GM20431 (cell line): ENCODE data around the gene LRRC58.
"Not testable (repeated sequence)": the region's sequence is repeated elsewhere in the genome, so short reads cannot be mapped to it uniquely, and the experiment has no call there.

ENCODE experiments used
- in situ Hi-C: fragments of 300-500 bp; cut with MseI, MboI; formaldehyde crosslinking; loops from one replicate; pipeline ENCODE4 v1.15.0; 2020; ENCODE audit warnings: low sequenced_read_pairs; ENCODE audit not compliant: unreplicated experiment

Gene LRRC58

DNA sequence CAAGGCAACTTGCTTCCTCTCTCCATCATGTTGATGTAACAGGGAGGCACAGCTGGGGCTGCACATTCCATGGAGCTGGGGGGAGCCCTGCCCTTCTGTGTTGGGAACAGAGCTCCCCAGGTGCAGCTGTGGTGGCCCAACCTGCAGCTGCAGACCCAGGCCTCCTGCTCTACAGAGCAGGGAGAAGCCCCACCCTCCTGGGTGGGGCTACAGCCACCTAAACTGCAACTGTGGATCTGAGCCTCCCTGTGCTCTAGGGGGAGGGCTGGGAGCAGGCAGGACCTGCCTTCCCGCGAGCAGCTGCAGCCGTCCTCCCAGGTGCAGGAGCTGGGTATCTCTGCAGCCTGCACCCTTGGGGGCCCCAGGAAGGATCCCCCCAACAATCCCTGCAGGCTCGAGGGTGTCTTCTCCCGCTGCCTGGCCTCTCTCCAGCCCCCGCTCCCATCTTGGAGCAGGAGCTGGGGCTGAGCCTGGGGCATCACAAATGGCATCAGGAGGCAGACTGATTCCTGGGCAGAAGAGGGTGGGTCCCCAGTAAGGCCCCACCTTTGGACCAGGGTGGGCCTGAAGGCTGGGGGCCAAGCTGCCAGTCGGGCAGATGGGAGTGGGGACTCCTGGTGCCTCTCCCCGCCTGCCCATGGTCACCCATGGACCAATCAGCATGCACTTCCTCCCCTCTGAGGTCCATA lies 7.4 kb downstream of the LRRC58 start:
- in situ Hi-C loops = no loop called here

DNA sequence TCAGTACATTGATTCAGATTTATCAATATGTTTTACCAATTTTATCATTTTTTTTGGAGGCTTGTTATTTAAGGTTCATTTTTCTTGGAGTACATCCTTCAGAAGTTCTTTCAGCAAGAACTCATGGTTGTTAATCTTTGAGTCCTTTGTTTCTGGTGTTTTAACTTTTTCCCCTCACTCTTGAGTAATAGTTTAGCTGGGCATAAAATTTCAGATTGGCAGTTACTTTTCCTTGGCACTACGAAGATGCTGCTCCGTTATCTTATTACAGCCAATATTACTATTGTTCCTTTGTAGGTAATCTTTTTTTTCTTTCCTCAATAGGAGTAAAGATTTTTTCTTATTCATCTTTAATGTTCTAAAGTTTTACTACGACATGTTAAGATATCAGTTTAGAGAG lies 9.8 kb downstream of the LRRC58 start:
- in situ Hi-C loops = no loop called here

DNA sequence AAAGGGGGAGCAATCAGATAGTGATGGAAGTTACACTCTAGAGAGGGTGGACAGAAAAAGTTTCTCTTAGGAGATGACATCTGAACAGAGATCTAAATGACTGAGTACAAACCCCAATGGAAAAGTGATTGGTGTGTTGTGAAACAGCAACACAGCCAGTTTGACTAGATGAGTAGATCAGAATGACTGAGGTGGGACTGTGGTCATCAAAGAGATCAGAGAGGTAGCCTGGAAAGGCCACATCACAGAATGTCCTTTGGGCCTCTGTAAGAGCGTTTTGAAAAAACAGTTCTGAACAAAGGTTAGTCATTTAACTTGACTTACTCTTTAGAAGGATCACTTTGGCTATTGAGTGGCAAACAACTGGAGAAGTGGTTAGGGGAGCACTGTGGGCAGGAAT lies 10.6 kb downstream of the LRRC58 start:
- in situ Hi-C loops = no loop called here

DNA sequence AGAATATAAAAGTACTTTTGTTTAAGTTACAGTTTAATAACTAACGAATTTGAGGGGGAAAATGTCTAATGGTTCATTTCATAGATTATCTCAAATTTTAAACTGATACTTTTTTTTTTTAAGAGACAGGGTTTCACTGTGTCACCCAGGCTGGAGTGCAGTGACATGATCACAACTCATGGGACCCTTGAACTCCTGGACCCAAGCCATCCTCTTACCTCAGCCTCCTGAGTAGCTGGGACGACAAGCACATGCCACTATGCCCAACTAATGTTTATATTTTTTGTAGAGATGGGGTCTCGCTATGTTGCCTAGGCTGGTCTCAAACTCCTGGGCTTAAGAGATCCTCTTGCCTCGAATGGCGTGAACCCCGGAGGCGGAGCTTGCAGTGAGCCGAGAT lies 16.5 kb downstream of the LRRC58 start:
- in situ Hi-C loops = no loop called here

DNA sequence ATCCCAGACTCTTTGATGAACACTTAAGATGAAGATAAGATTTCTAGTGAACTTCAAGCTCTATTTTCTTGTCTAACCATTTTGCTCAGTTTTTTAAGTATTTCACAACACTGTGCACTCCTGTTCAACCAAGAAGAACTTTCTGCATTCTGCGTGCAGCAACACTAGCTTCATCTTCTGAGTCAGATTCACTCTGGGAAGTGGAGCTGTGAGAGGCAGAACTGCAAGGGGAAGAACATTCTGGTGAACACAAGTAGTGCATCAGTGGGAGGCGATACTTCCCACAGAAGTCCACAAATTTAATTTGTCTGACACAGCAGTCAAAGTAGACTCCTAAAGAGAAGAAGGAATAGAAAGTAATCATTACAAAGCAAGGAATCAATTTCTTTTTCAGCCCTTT lies 18.1 kb downstream of the LRRC58 start:
- in situ Hi-C loops = no loop called here

DNA sequence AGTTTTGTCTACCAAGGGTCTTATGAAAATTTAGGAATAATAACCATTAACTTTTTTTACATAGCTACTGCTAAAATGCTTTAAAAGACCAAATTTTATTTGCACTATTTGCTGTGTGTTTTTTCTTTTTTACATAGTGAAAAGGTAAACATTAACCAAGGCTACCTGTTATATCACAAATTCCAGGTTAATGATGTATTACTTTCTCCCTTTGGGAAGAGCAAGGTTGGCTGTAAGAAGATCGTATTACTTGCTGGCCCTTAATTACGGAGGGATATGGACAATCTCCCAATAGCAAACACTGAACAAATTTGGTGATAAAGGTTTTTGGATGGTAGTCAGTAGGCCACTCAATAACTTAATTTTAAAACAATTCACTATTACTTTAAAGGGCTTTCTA lies 22.4 kb downstream of the LRRC58 start:
- in situ Hi-C loops = no loop called here

DNA sequence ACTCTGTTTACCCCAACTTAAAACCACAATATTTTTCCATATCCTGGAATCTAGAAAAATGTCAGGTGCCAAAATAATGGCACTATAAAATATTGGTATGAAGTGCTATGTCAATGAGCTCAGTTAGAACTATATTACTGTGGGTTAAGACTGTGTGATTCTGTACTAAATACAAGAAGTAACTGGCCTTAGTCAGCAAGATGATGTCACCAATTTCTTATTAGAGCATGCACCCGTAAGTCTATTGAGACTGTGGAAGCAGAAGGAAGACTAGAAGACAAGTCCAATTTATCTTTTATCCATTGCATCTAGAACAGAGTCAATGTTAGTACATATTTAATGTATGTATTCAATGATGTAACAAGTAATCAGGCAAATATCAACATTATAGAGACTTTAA lies 25.0 kb downstream of the LRRC58 start:
- in situ Hi-C loops = no loop called here

DNA sequence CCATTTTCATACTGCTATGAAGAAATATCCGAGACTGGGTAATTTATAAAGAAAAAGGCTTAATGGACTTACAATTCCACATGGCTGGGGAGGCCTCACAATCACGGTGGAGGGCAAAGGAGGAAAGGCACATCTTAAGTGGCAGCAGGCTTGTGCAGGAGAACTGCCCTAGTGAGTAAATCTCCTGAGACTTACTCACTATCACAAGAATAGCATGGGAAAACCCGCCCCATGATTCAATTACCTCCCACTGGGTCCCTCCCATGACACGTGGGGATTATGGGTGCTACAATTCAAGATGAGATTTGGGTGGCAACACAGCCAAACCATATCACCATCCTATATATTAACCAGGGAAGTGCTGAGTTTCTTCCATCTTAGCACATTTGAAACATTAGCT lies 25.4 kb downstream of the LRRC58 start:
- in situ Hi-C loops = not testable (repeated sequence)

DNA sequence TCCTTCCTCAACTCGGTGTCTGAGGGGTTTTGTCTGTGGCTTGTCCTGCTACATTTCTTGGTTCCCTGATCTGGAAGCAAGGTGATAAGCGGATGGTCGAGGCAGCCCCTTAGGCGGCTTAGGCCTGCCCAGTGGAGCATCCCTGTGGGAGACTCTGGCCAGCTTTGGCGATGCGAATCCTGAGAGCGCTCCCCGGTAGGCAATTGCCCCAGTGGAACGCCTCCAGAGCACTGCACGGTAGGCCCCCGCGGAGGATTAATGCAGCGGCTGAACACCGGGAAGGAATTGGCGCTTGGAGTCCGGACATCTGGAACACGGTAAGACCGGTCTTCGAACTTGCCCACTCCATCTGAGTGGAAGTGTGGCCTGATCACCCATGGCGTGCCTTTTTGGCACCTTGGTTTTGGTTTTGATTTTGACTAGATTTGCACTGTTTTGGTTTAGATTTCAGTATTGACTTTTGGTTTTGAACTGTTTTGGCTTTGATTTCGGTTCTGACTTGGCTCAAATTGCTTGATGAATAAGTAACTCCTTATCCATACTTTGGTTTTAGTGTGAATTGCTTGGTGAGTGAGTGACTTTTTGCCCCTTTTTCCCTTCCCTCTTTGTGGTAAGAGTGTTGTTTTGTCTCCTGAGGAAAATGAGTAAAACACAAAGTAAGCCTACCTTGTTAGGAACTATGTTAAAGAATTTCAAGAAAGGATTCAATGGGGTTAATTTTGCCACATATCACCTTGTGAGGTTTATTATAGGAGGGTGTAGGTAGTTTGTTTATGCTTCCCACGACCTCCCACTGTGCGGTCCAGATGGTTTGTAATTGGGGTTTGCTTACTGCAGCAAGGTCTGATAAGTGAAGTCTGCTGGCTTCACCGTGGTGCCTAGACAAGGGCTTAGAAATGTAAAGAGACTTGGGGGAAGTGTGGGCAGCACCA lies 37.0 kb downstream of the LRRC58 start:
- in situ Hi-C loops = no loop called here

DNA sequence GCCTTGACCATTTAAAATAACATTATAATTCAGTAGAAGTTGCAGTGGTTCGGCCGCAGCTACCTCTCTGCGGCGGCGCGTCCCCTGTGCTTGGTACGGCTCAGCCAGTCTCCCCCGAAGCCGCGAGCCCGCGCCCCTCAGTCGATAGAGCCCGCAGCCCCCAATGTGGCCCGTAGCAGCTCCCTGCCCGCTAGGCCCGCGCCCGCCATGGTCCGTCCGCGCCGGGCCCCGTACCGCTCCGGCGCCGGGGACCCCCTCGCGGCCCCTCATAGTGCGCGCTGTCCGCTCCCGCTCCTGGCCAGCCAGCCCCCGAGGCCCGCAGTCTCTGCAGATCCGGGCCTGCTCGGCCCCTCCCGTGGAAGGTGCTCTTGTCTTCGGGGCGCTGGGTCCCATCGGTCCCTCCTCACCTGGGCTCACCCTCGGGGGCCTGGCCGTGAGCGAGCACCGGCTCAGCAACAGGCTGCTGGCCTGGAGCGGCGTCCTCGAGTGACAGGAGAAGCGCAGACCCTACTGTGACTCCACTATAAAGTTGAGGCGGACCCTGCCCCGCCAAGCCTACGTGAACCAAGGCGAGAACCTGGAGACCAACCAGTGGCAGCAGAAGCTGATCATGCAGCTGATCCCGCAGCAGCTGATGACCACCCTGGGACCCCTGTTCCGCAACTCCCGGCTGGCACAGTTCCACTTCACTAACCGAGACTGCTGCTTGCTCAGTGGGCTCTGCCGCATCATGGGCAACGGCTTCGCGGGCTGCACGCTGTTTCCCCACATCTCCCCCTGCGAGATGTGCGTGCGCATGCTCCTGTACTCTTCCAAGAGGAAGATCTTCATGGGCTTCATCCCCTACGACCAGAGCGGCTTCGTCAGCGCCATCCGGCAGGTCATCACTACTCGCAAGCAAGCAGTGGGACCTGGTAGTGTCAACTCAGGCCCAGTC lies 42.4 kb downstream of the LRRC58 start:
- in situ Hi-C loops = no loop called here

DNA sequence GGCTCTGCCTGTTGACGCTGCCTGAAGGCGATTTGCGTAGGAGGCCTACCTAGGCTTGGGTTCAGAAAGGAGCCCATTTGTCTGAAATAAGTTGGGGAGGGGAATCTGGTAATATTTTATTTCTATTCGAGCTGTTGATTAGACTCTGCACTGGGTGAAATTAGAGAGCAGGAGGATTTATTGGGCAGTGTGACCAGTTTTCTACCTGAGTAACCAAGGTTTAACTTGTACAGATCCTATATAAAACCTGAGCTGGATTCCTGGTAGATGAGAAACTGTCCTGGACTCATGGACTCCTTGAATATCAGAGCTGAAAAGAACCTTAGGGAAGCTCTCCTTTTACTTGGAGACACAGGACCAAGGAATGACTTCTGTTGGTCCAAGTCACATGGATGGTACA lies 44.5 kb downstream of the LRRC58 start:
- in situ Hi-C loops = no loop called here

DNA sequence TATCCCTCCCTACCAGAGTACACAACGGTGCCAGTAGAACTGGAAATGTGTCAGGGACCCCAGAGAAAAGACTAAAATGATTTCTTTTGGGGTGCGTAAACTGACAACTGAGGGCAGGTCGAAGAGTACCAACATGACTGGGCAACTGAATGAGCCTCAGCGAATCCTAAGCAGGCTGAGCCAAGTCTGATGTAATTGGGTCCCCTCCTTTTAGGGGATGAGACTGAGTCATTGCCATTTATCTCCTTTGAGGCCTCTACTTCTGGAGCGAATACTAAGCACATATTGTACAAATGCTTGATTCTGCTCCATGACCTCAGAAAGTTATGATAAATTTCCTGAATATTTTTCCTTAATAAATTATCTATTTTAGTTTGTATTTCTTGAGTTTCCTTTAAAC lies 46.8 kb downstream of the LRRC58 start:
- in situ Hi-C loops = no loop called here

DNA sequence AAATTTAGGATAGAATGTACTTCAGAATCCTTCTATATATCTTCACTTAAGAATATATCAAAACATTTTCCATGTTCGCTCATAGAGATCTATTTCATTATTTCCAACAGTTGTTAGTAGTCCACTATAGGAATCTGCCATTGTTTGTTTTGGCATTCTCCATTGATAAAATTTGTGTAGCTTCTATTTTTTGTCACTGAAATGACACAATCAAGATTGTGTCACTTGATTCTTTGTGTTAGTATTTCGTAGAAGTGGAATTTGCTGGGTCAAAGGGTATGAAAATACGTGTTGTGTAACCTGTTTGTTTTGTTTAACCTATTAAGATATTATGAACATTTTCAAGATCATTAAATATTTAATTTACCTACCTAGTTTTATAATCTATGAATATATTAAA lies 48.2 kb downstream of the LRRC58 start:
- in situ Hi-C loops = no loop called here

DNA sequence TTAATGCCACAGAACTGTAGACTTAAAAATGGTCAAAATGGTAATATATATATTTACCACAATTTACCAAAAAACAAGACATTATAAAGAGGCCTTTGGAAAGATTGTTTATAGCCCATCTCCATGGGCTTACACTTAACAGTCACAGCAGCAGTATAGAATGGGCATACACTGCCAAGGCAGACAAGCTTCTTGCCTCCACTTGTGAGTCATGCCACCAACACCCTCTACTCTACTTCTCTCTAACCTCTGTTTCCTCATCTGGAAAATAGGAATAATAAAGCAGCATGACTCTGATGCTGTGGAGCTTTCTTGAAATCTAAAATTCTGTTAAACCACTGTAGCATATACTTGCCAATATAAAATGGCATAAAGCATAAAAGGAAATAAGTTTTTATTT lies 49.8 kb downstream of the LRRC58 start:
- in situ Hi-C loops = no loop called here

DNA sequence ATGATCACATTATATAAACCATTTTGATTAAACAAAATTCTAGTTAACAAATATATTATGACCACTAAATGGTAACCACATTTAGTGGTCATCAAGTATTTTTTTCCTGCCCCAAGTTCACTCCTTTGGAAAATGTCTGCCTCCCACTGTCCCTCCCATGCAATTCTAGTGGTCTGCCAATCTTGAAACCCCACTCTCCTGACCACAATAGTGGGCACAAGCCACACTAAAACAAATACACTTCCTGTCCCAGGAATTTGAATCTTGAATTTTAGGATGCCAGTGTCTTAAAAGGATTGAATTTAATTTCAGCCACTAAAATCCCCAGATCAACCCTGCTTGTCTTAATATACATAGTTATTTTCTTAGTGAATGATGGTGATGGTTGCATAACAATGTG lies 50.2 kb downstream of the LRRC58 start:
- in situ Hi-C loops = no loop called here

DNA sequence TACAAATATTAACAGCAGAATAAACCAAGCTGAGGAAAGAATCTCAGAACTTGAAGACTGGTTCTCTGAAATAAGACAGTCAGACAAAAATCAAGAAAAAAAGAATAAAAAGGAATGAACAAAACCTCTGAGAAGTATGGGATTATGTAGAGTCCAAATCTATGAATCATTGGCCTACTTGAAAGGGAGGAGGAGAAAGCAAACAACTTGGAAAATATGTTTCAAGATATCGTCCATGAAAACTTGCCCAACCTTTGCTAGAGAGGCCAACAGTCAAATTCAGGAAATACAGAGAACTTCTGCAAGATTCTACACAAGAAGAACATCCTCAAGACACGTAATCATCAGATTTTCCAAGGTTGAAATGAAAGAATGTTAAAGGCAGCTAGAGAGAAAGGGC lies 57.6 kb downstream of the LRRC58 start:
- in situ Hi-C loops = not testable (repeated sequence)

DNA sequence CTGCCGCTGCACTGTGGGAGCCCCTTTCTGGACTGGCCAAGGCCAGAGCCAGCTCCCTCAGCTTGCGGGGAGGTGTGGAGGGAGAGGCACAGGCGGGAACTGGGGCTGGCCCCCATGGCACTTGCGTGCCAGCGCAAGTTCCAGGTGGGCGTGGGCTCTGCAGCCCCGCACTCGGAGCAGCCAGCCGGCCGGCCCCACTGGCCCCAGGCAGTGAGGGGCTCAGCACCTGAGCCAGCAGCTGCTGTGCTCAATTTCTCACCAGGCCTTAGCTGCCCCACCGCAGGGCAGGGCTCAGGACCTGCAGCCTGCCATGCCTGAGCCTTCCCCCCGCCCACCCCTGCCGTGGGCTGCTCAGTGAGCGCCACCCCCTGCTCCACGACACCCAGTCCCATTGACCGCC lies 59.5 kb downstream of the LRRC58 start:
- in situ Hi-C loops = no loop called here

DNA sequence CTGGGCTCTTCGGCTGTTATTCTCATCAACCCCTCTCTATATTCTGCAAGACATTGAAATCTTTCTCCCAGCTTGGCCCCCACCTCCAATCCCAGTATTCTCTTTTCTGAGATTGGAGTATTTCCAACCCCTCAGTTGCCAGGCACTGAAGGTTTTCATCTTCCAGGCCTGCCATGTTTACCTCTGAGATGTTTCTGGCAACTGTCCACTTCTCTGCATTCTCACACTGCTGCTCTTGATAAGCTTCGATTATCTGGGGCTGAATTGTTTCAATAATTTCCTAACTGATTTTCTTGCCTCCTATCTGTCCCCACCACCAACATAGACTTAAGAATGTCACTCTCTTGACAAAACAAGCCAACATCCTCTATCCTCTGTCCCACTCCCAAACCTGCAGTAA lies 62.7 kb downstream of the LRRC58 start:
- in situ Hi-C loops = no loop called here

DNA sequence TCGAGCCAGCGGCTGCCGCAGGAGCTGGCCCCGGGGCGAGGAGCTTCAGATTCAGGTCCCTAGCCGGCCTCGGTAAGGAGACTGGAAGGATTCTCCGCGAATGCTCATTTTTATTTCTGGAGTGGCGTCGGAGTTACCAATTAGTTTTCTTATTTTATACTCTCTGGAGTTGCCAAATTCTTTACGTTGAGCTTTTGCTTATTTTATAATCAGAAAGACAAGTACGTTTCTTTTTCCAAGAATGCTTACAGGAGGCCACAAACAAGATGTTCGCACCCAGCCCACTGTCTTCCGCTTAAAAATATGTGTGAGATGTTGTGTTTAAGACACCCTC lies 63.7 kb downstream of the LRRC58 start:
- in situ Hi-C loops = no loop called here

DNA sequence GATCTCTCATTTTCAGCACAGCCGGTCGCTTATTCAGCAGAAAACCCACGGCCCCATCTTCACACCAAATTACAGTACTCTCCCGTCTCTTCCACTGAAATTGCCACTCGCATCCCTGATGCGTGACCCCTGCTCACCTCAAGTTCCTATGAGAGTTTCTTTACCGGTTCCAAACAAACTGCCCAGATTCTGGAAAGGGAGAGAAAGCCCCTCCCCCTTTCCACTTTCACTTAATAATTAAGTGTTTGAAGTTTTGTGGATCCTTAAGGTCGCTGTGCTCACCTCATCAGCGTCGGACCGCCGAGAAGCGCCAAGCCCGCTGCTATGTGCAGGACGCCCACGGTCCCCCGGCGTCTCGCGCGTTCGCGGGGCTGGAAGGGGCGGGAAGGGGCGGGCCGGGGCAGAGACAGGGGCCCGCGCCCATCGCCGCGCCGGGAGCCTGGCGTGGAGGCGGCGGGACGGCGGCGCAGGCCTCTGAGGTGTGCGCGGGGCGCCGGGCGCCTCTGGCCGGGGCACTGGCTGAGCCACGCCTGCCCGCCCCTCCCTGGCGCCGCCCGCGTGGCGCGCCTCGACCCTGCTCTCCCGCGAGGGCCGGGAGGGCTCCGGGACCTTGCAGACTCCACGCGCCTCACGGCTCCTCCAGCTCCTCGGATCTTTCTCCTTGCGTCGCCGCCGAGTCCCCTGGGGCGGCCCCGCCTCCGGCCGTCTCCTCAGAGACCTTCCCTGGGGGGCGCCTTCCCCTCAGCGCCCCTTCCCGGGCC lies 64.2 kb downstream of the LRRC58 start, which contains the start of gene GPR156:
GPR156 (minus strand) TSS at position 476 of the 761 bp plus-strand sequence. CDS start 41,124 bp downstream, outside the sequence.
- in situ Hi-C loops = no loop called here
